Measurements from ENCODE around the gene C2CD3.

C2CD3 gene

DNA sequence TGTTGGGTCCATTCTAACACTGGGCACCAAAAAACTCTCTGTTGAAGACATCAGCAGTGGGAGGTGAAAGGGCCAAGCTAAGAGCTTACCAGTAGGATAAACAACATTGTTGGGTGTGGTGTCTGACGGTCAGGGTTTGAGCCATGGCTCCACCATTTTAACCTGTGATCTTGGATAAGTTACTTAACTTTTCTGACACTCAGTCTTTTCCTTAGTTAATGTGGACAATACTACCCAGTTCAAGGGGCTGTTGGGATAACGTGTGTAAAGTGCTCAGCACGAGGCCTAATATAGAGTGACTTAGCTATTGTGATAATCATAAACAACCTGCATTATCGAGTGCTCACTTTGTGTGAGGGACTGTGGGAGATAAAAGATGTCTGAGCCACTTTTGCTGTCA is 168.0 kb downstream of the C2CD3 start:
- Mint-ChIP-seq H3K9me3 (no peaks in the 10 kb centered on the region), H3K4me3 (no peak overlapping the region), H3K4me1 (ENCODE audit: low read depth in 2 of 2) (peaks cover 29 to 55% of the 10 kb centered on the region in 2 donors), H3K27me3 (no peaks in the 10 kb centered on the region), H3K36me3 (ENCODE audit: insufficient read depth) (peaks cover 4% of the 10 kb centered on the region), H3K27ac (peak overlapping the region in 1 of 2 donors; percentile 92)
- DNase-seq: no peak
- ATAC-seq (replicated peaks): no peak

DNA sequence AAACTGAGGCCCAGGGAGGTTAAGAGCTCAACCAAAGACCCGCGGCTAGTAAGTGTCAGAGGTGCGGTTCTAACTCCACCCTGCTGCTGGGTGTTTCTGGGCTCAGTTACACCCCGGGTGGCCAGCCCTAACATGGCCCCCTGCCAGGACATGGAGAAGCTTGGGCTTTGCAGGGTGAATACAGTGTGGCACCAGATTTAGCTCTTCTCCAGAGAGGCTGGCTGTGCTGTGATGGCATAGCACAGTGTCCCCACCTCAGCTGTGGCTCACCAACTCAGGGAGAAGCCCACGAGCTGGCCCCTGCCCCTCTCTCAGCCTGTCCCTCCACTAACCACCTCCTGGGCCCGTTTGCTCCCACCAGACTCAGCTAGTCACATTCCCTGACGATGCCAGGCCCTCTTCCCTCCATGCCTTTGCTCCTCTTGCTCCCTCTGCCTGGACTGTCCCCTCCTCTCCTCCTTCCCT is 168.9 kb downstream of the C2CD3 start:
- Mint-ChIP-seq H3K9me3 (no peaks in the 10 kb centered on the region), H3K27me3 (no peaks in the 10 kb centered on the region), H3K4me1 (ENCODE audit: low read depth in 2 of 2) (peaks cover 37 to 56% of the 10 kb centered on the region in 2 donors), H3K4me3 (peak overlapping the region; percentile 37 to 48), H3K27ac (peak overlapping the region; percentile 82 to 88), H3K36me3 (ENCODE audit: insufficient read depth) (peaks cover 4% of the 10 kb centered on the region)
- DNase-seq (no peak), ATAC-seq (replicated peaks) (peak; percentile 11)

DNA sequence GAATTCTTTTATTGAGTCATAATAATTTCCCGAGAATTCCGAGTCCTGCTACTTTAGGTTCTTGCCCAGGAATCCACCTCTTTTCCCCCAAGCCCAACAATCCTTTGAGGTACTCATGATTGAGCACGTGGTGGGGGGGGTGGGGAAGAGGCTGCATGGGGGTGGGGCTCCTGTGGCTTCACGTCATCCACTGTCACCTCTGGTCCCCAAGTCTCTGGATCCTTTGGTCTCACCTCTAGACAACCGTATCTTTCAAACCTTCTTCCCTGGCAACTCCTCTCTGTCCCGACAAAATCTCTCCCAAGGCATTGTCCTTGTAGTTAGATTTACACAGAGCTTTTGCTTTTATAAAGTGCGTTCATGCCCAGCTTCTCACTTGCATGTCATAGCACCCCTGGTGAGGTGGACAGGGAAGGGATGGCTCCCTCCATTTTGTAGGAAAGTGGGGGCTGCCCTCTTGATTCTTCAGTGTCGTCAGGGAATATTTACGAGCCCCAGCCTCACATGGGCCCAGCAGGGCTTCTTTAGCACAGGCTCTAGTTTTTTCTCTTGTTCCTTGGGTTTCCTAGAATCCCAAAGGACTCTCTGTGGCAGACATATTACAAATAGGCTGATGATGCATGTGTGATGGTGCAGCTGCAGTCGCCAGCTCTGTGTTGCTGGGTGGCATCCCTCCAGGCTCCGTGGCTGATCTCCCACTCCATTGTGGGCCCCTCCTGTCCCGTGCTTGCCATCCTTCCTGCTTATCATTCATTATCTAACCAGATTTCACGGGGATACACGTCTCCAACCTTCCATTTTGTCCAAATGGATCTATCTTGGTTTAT is 170.3 kb downstream of the C2CD3 start:
- ATAC-seq (replicated peaks): no peak
- H3K27me3 Mint-ChIP-seq: no peaks in the 10 kb centered on the region
- peak overlapping the region in 1 of 2 donors; percentile 82 for H3K27ac Mint-ChIP-seq

DNA sequence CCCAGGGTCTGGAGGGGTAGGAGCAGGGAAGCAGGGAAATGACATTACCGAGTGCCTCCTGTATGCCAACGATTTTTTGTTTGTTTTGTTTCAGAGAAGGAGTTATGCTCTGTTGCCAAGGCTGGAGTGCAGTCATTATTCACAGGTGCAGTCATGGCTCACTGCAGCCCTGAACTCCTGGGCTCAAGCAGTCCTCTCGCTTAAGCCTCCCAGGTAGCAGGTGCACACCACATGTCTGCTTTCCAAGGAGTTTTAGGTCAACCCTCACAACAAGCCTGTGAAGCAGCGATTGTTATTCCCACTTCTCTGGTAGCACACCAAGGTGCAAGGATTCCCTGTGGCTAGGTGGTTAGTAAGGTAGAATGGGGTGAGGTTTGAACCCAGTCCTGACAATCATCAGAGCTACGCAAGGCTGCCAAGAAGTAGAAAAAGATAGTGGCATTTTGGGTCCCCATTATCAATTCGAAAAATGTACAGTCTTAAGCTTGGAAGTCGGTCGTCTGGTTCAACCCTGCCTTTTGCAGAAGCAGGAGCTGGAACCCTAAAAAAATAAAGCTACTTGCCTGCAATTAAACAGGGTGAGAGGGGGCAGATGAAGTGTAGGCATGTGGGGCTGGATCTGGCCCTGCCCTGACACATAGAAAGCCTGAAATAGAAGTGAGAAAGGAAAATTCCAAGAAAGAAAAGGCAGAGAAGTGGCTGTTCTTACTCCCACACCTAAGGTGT is 171.1 kb downstream of the C2CD3 start:
- ATAC-seq (replicated peaks): no peak
- DNase-seq: no peak
- Mint-ChIP-seq H3K4me1 (ENCODE audit: low read depth in 2 of 2) (peaks cover 32 to 48% of the 10 kb centered on the region in 2 donors), H3K4me3 (no peak overlapping the region), H3K27me3 (no peaks in the 10 kb centered on the region), H3K36me3 (ENCODE audit: insufficient read depth) (peaks cover 8% of the 10 kb centered on the region), H3K9me3 (no peaks in the 10 kb centered on the region), H3K27ac (peak overlapping the region in 1 of 2 donors; percentile 42)

More for the DNA sequence above, 170.3 kb downstream of the C2CD3 start:
- H3K36me3 Mint-ChIP-seq (ENCODE audit: insufficient read depth): peaks cover 8% of the 10 kb centered on the region
- DNase-seq: no peak
- H3K4me1 Mint-ChIP-seq (ENCODE audit: low read depth in 2 of 2): peaks cover 31 to 50% of the 10 kb centered on the region in 2 donors
- no peaks in the 10 kb centered on the region for H3K9me3 Mint-ChIP-seq
- no peak overlapping the region for H3K4me3 Mint-ChIP-seq

DNA sequence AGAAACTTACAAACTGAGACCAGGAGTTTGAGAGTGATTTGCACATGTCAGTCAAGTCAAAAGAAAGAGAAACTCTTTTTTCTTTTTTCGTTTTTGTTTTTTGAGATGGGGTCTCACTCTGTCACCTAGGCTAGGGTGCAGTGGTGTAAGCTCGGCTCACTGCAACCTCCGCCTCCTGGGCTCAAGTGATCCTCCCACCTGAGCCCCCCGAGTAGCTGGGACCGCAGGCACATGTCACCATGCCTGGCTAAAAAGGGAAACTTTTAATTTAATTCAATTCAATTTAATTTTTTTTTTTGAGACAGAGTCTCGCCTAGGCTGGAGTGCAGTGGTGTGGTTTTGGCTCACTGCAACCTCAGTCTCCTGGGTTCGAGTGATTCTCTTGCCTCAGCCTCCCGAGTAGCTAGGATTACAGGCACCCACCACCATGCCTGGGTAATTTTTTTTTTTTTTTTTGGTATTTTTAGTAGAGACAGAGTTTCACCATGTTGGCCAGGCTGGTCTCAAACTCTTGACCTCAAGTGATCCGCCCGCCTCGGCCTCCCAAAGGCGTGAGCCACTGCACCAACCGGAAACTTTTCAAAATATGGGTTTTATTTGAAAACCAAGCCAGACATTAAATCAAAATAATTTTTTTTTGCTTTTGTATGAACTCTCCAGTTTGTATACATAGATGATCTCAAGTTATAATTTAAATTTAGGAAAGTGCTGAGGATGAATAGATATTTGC is 171.8 kb downstream of the C2CD3 start:
- Mint-ChIP-seq H3K36me3 (ENCODE audit: insufficient read depth) (peaks cover 8% of the 10 kb centered on the region), H3K27ac (peak overlapping the region in 1 of 2 donors; percentile 42), H3K9me3 (no peaks in the 10 kb centered on the region), H3K4me3 (no peak overlapping the region), H3K4me1 (ENCODE audit: low read depth in 2 of 2) (peaks cover 34 to 42% of the 10 kb centered on the region in 2 donors), H3K27me3 (no peaks in the 10 kb centered on the region)
- ATAC-seq (replicated peaks) (no peak), DNase-seq (no peak)

DNA sequence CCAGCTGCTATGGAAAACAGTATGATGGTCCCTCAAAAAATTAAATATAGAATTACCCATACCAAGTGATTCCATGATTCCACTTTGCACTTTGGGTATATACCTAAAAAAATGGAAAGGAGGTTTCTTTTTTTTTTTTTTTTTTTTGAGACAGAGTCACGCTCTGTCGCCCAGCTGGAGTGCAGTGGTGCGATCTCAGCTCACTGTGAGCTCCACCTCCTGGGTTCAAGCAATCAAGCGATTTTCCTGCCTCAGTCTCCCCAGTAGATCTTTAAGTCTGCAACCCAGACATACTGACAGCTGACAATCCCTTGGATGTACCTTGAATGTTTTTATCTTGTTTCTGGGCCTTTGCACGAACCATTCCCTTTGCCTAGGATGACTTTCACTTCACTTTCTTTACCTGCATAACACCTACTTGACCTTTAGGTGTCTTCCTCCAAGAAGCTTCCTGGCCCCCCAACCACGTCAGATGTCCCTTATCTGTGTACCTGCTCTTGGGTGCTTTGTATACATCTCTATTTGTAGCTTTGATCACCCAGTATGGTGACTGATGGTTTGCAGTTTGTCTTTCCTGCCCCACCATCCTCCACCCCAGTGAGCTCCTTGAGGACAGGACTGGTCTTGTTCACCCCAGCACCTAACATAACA is 173.6 kb downstream of the C2CD3 start:
- no peak for ATAC-seq (replicated peaks)
- Mint-ChIP-seq H3K4me1 (ENCODE audit: low read depth in 2 of 2) (peaks cover 33 to 37% of the 10 kb centered on the region in 2 donors), H3K36me3 (ENCODE audit: insufficient read depth) (peaks cover 8% of the 10 kb centered on the region), H3K27me3 (no peaks in the 10 kb centered on the region), H3K4me3 (peak overlapping the region in 1 of 2 donors; percentile 50), H3K27ac (peak overlapping the region; percentile 97 to 99), H3K9me3 (no peaks in the 10 kb centered on the region)
- DNase-seq: no peak

DNA sequence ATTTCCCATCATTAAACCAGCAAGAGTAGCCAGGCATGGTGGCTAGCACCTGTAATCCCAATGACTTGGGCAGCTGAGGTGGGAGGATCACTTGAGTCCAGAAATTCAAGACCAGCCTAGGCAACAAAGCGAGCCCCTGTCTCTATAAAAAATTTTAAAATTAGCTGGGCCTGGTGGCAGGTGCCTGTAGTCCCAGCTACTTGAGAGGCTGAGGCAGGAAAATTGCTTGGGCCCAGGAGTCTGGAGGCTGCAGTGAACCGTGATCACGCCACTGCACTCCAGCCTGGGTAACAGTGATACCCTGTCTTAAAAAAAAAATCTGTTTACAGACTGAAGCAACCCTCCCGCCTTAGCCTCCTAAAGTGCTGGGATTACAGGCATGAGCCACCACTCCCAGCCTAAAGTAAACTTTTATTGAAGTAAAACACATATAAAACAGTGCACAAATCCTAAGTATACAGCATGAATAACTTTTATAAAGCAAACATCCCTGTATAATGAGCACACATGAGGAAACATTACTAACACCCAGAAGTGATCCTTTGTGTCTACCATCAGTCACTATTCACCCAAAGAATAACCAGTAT is 174.5 kb downstream of the C2CD3 start:
- Mint-ChIP-seq H3K27ac (peak overlapping the region; percentile 97 to 99), H3K27me3 (no peaks in the 10 kb centered on the region), H3K36me3 (ENCODE audit: insufficient read depth) (peaks cover 8% of the 10 kb centered on the region), H3K9me3 (no peaks in the 10 kb centered on the region), H3K4me1 (ENCODE audit: low read depth in 2 of 2) (peaks cover 25 to 34% of the 10 kb centered on the region in 2 donors), H3K4me3 (peak overlapping the region; percentile 73 to 78)
- DNase-seq (no peak), ATAC-seq (replicated peaks) (no peak)

DNA sequence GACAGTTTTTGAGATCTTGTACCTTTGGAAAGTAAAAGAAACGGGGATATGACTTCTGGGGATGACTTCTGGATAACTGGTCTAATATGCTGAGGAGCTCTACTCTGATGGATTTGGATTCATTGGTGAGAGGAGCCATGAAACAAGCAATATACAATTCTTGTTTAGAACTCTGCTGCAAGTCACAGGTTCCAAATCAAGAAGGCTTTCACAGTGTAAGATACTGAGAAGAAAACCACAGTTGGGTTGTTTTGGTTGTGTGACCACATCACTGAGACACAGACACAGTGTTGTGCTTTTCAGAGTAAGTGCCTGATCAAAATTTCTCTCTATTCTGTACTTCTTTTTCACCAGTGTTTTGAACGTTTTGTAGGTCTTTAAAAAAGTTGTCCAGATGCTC is 175.1 kb downstream of the C2CD3 start:
- Mint-ChIP-seq H3K9me3 (no peaks in the 10 kb centered on the region), H3K4me1 (ENCODE audit: low read depth in 2 of 2) (peaks cover 23 to 34% of the 10 kb centered on the region in 2 donors), H3K27me3 (no peaks in the 10 kb centered on the region), H3K4me3 (peak overlapping the region; percentile 73 to 78), H3K27ac (peak overlapping the region; percentile 97 to 99), H3K36me3 (ENCODE audit: insufficient read depth) (peaks cover 8% of the 10 kb centered on the region)
- DNase-seq: peak in 1 of 3 experiments; percentile 59
- ATAC-seq (replicated peaks): peak; percentile 83

DNA sequence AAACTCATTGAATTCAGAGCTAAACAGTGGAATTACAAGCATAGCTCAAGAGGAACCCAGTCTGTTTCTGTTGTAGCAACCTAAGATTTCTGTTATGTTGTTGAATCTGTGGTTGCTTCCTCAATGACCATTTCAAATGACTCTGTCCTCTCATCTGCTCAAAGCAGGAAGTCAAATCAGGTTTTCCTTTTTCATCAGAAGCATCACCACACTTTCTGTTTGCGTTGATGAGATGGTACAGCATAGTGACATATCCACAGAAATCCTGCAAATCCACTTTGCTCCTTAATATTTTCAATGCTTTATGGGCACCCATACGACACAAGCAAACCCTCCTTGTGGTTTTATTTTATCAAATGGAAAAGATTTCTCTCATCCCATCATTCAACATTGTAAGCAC is 175.6 kb downstream of the C2CD3 start:
- DNase-seq (peak in 2 of 3 experiments; percentile 47 to 48), ATAC-seq (replicated peaks) (peak; percentile 84)
- no peaks in the 10 kb centered on the region for H3K9me3 Mint-ChIP-seq
- H3K4me3 Mint-ChIP-seq: peak overlapping the region; percentile 73 to 78
- peak overlapping the region; percentile 97 to 99 for H3K27ac Mint-ChIP-seq
- no peaks in the 10 kb centered on the region for H3K27me3 Mint-ChIP-seq
- peaks cover 8% of the 10 kb centered on the region for H3K36me3 Mint-ChIP-seq (ENCODE audit: insufficient read depth)
- H3K4me1 Mint-ChIP-seq (ENCODE audit: low read depth in 2 of 2): peaks cover 23 to 34% of the 10 kb centered on the region in 2 donors

DNA sequence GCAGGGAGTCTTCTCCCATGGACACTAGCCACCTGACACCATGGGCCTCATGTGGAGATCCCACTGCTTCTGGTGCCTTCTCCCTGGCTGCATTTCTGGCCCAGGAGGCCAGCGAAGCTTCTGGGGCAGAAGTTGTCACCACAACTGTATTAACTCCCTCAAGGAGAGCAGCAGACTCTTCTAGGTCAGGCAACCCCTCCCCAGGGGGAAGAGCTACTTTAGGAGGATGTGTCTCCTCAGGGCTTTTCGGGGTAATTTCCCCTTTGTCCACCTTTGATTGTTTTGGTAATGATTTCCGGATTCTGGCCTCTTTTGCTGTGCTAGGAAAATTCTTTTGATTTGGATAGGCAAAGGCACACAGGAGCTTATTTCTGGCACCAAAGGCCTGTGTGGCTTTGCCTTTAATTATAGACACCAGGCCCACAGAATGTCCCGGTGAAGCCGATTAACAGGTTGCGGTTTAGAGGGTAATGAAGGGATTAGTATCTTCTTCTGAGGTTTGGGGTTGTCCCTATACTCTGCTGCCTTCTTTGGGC is 179.3 kb downstream of the C2CD3 start:
- H3K4me3 Mint-ChIP-seq: no peak overlapping the region
- H3K4me1 Mint-ChIP-seq (ENCODE audit: low read depth in 2 of 2): peaks cover 15 to 19% of the 10 kb centered on the region in 2 donors
- no peaks in the 10 kb centered on the region for H3K27me3 Mint-ChIP-seq
- ATAC-seq (replicated peaks) (no peak), DNase-seq (no peak)
- peak overlapping the region in 1 of 2 donors; percentile 97 for H3K27ac Mint-ChIP-seq
- H3K9me3 Mint-ChIP-seq: no peaks in the 10 kb centered on the region
- H3K36me3 Mint-ChIP-seq (ENCODE audit: insufficient read depth): peaks cover 8% of the 10 kb centered on the region

DNA sequence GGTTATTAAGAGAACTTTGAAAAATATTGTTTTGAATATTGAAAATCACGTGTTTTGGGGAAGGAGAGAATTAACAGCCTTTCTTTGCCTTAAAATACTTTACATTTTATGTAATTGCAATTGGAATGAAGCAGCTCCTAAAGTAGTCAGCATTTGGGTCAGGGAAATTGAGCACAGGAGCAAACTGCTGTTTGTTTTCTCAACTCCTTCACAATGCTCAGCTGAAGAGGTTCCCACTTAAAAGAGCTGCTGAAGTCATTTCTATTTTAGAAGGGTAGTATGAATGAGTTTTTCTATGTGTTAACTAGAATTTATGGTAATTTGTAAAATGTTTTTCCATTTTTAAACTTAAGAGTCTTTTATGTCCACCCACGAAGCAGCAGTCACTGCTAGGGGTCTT is 180.1 kb downstream of the C2CD3 start:
- no peak overlapping the region for H3K4me3 Mint-ChIP-seq
- peaks cover 10 to 16% of the 10 kb centered on the region in 2 donors for H3K4me1 Mint-ChIP-seq (ENCODE audit: low read depth in 2 of 2)
- peaks cover 7% of the 10 kb centered on the region for H3K36me3 Mint-ChIP-seq (ENCODE audit: insufficient read depth)
- H3K27ac Mint-ChIP-seq: no peak overlapping the region
- no peak for DNase-seq
- no peaks in the 10 kb centered on the region for H3K9me3 Mint-ChIP-seq
- no peak for ATAC-seq (replicated peaks)
- H3K27me3 Mint-ChIP-seq: no peaks in the 10 kb centered on the region

DNA sequence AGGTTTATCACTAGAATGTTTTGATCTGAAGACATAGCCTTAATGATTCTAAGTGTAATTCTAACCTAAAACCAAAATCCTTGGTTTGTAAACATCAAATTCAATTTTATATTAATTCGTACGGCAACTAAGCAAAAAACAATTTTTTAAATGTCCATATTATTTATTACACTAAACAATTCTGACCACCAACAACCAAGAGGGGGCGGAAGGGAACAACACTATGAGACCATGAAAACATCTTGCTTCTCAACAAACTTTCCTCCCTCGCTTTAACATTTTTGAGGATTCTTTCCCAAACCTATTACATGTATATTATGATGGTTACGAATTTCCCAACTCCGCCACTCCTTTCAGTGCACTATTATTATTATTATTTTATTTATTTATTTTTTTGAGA is 181.6 kb downstream of the C2CD3 start:
- peaks cover 3 to 5% of the 10 kb centered on the region in 2 donors for H3K4me1 Mint-ChIP-seq (ENCODE audit: low read depth in 2 of 2)
- no peaks in the 10 kb centered on the region for H3K36me3 Mint-ChIP-seq (ENCODE audit: insufficient read depth)
- DNase-seq (no peak), ATAC-seq (replicated peaks) (no peak)
- no peak overlapping the region for H3K27ac Mint-ChIP-seq
- no peaks in the 10 kb centered on the region for H3K27me3 Mint-ChIP-seq
- H3K9me3 Mint-ChIP-seq: no peaks in the 10 kb centered on the region
- H3K4me3 Mint-ChIP-seq: no peak overlapping the region

Measured in effector memory CD8-positive, alpha-beta T cell (primary cell).